ENCODE results near the gene EHF.
A peak's percentile ranks its signal among the peaks of the same experiment; 100 is the strongest.

GRCh38 chr11:34585735-34586487, 35.0 kb upstream of the EHF start:
- TF ChIP-seq POLR2A (IDR thresholded peaks at IDR 0.05): no peak
- TF ChIP-seq, protein P1, sequence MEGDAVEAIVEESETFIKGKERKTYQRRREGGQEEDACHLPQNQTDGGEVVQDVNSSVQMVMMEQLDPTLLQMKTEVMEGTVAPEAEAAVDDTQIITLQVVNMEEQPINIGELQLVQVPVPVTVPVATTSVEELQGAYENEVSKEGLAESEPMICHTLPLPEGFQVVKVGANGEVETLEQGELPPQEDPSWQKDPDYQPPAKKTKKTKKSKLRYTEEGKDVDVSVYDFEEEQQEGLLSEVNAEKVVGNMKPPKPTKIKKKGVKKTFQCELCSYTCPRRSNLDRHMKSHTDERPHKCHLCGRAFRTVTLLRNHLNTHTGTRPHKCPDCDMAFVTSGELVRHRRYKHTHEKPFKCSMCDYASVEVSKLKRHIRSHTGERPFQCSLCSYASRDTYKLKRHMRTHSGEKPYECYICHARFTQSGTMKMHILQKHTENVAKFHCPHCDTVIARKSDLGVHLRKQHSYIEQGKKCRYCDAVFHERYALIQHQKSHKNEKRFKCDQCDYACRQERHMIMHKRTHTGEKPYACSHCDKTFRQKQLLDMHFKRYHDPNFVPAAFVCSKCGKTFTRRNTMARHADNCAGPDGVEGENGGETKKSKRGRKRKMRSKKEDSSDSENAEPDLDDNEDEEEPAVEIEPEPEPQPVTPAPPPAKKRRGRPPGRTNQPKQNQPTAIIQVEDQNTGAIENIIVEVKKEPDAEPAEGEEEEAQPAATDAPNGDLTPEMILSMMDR (IDR thresholded peaks at IDR 0.05 in 4 of 5, conservative IDR thresholded peaks at IDR 0.05 in 1 of 5): peak; percentile 56 to 75 (median 73)
